MG63 (cell line): Measurements from ENCODE around the gene C1R. TPM values are rescaled to one million over a fixed set of nuclear protein-coding genes. Genes with fewer than 3 reads are reported as not detected.

Experiments used
- DNase-seq: peaks from one replicate; pipeline ENCODE4 v3.0.0-alpha.2; 2020
- H3K27me3 ChIP-seq: fragments of 250-450 bp; sonication (Bioruptor Pico); 2 replicates; pipeline ENCODE4 v1.5.1; 2020; ENCODE audit warnings: mild to moderate bottlenecking, moderate library complexity
- H3K36me3 ChIP-seq: fragments of 250-450 bp; sonication (Bioruptor Pico); 2 replicates; pipeline ENCODE4 v1.5.1; 2020; ENCODE audit warnings: mild to moderate bottlenecking, moderate library complexity
- H3K4me3 ChIP-seq: fragments of 250-450 bp; sonication (Bioruptor Pico); 2 replicates; pipeline ENCODE4 v1.5.1; 2020; ENCODE audit warnings: mild to moderate bottlenecking, moderate library complexity
- H3K9me3 ChIP-seq: fragments of 250-450 bp; sonication (Bioruptor Pico); 2 replicates; pipeline ENCODE4 v1.5.1; 2020; ENCODE audit warnings: mild to moderate bottlenecking, moderate library complexity
- total RNA-seq: library from RNA; depleted of rRNA; stranded (reverse); fragments of >200 nt; shearing (Covaris generic); gene quantifications from 2 replicates; pipeline ENCODE4 v1.2.3, GENCODE V29; 2014; ENCODE audit warnings: low replicate concordance; rRNA removed

Gene C1R
- 45.9 and 50.9 TPM in 2 replicates for total RNA-seq

DNA sequence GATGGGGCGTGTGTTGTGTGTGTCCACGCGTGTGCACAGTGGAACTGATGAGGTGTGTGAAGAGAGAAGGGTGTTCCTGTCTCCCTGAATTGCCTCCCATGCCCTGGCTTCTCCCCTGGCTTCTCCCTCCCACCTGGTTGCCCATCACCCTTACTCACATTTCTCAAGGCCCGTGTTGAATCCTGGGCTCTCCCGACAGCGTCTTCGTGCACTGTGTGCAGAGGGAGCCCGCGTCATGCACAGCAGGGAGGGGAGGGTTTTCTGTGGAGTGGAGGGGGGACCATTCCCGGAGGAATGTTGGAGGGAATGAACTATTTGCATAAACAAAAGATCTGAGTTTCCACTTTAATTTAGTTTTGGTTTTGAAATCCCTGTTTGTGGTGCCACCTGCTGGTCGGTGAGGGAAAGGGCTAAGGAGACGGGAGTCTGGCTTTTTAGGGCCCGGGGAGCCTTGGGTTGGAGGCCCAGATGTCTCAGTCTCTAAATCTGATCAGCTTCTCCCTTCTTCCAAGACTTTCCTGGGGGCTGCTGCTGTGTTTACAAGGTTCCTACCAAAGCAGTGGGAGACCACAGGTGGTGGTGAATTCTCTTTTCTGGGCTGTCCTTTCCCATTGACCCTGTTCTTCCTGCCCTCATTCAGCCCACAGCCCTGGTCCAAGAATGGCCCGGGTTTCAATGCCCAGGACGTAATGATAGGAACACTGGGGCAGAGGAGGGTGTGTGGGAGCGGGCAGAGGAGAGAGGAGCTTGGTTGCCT is at the start of gene C1R:
TSS of gene C1R (minus strand) at position 217 of the 757 bp plus-strand sequence. CDS start at position 160, 57 bp downstream.
- H3K36me3 ChIP-seq, result no peaks in the 10 kb centered on the region
- no peaks in the 10 kb centered on the region for H3K27me3 ChIP-seq
- no peaks in the 10 kb centered on the region for H3K9me3 ChIP-seq
- H3K4me3 ChIP-seq, result peak within 1 kb of the TSS; percentile 45
- peak; percentile 76 for DNase-seq

GRCh38 chr12:7141351-7142005 is 49.2 kb upstream of the C1R start:
- Histone ChIP-seq H3K36me3 (no peaks in the 10 kb centered on the region), H3K27me3 (no peaks in the 10 kb centered on the region), H3K9me3 (no peaks in the 10 kb centered on the region), H3K4me3 (no peak overlapping the region)
- no peak for DNase-seq

DNA sequence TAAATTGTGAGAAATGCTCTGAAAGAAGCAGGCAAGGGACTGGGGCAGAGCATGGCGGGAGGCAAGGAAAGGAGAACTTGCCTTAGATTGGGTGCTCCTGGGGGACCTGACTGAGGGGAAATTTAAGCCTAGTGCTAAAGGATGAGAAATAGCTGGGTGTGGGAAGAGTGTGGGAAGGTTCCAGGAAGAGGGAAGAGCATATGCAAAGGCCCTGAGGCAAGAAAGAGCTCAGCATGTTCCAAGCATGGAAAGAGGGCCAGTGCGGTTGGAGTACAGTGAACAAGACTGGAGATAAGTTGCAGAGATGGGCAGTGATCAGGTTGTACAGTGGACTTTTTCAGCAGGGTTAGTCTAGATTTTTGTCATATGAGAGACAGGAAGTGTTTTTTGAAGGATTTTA is 47.0 kb upstream of the C1R start:
- H3K4me3 ChIP-seq, result no peak overlapping the region
- no peak for DNase-seq
- no peaks in the 10 kb centered on the region for H3K36me3 ChIP-seq
- no peaks in the 10 kb centered on the region for H3K9me3 ChIP-seq
- H3K27me3 ChIP-seq, result no peaks in the 10 kb centered on the region

DNA sequence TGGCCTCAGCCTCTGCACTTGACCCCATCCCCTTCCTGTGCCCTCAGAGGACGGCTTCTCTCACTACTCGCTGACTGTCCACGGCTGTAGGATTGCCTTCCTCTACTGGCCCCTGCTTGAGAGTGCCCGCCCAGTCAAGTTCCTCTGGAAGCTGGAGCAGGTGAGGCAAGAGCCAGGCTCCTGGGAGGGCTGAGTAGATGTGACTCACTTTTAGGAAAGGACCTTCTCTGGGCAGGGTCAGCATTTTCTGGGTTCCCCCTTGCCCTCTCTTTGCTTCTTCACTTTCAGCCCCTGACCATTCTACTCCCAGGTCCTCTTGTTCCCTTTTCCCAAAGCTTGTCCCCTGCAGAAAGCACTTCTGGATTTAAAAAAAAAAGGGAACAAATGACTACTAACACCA is 45.7 kb upstream of the C1R start:
- H3K27me3 ChIP-seq, result no peaks in the 10 kb centered on the region
- no peak for DNase-seq
- H3K9me3 ChIP-seq, result no peaks in the 10 kb centered on the region
- no peak overlapping the region for H3K4me3 ChIP-seq
- no peaks in the 10 kb centered on the region for H3K36me3 ChIP-seq

DNA sequence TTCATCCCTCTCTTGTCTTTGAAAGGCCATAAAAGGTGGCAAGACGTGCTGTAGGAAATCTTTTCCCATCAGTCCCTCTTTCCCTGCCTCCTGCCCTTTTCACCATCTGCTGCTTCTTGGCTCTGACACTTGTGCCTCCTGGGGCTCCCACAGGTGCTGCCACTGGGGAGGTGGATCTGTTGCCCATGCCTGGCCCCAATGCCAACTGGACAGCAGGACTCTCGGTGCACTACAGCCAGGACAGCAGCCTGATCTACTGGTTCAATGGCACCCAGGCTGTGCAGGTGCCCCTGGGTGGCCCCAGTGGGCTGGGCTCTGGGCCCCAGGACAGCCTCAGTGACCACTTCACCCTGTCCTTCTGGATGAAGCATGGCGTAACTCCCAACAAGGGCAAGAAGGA is 44.4 kb upstream of the C1R start:
- DNase-seq, result no peak
- Histone ChIP-seq H3K27me3 (no peaks in the 10 kb centered on the region), H3K4me3 (no peak overlapping the region), H3K36me3 (no peaks in the 10 kb centered on the region), H3K9me3 (no peaks in the 10 kb centered on the region)

DNA sequence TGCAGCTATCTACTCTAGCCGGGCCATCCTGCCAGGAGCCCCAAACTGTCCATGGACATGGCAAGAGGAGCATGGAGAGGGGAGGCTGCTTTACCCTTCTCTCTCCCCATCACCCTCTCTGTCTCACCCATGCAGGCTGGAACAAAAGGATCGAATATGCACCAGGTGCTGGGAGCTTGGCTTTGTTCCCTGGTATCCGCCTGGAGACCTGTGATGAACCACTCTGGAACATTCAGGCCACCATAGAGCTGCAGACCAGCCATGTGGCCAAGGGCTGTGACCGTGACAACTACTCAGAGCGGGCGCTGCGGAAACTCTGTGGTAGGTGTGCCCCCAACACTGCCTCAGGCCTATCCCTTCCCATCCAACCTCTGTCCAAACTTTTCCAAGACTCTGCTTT is 43.8 kb upstream of the C1R start:
- Histone ChIP-seq H3K9me3 (no peaks in the 10 kb centered on the region), H3K36me3 (no peaks in the 10 kb centered on the region), H3K27me3 (0 out of 2 replicates have a peak, but pooled peaks cover 2% of the 10 kb centered on the region), H3K4me3 (no peak overlapping the region)
- DNase-seq, result no peak

- peaks cover 9% of the 10 kb centered on the region for H3K27me3 ChIP-seq
- H3K36me3 ChIP-seq, result no peaks in the 10 kb centered on the region
- H3K9me3 ChIP-seq, result no peaks in the 10 kb centered on the region
- no peak overlapping the region for H3K4me3 ChIP-seq
- no peak for DNase-seq
Observed at GRCh38 chr12:7134396-7135166, 42.3 kb upstream of the C1R start.

- H3K9me3 ChIP-seq, result no peaks in the 10 kb centered on the region
- H3K4me3 ChIP-seq, result no peak overlapping the region
- DNase-seq, result no peak
- H3K27me3 ChIP-seq, result peaks cover 15% of the 10 kb centered on the region
- H3K36me3 ChIP-seq, result no peaks in the 10 kb centered on the region
Observed at GRCh38 chr12:7131502-7131866, 39.2 kb upstream of the C1R start.

DNA sequence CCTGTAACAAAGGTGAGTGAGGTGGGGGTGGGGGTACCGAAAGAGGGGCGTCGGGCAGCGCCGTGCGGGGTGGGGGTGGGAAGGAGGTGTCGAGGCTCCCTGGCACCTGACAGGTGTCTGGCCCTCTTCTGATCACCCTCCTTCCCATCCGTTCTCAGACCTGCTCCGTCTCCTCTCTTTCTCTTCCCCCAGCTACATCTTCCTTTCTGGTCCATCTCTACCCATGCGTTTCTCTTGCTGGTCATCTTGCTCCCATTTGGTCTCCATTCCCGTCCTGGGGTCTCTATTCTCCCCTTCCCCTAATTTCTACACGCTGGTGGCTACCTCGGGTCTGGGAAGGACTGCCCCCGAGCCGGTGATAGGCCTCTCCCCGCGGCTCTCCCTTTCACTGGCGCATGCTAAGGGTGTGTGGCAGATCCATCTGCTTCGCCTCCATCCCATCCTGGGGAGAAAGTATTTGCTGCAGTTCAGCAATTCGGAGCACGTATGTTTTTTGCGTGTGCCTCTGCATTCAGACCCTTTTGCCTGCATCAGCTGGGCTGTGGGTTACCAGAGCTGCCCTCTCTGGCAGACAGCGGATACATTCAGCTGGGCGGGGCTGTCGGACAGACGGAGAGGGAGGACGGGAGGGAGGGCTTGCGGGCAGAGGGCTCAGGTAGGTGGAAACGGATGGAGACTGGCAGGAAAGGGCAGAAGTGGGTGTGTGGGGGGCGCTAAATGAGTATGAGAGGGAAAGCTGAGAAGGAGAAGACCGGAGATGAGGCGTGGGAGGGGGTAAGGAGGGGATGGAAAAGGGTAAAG is 38.7 kb upstream of the C1R start:
- Histone ChIP-seq H3K9me3 (no peaks in the 10 kb centered on the region), H3K4me3 (no peak overlapping the region), H3K27me3 (peaks cover 15% of the 10 kb centered on the region), H3K36me3 (no peaks in the 10 kb centered on the region)
- DNase-seq, result no peak

- H3K27me3 ChIP-seq, result peaks cover 15% of the 10 kb centered on the region
- peak; percentile 28 for DNase-seq
- H3K36me3 ChIP-seq, result no peaks in the 10 kb centered on the region
- H3K4me3 ChIP-seq, result peak within 1 kb of the TSS; percentile 24
- no peaks in the 10 kb centered on the region for H3K9me3 ChIP-seq
Observed at GRCh38 chr12:7129872-7130691, 37.8 kb upstream of the C1R start, which contains the start of gene CLSTN3. Gene CLSTN3, plus strand, starts transcription at chr12:7130371. Its CDS starts 278 bp downstream, at chr12:7130649.

- DNase-seq, result no peak
- H3K36me3 ChIP-seq, result no peaks in the 10 kb centered on the region
- peak overlapping the region; percentile 24 for H3K4me3 ChIP-seq
- peaks cover 15% of the 10 kb centered on the region for H3K27me3 ChIP-seq
- H3K9me3 ChIP-seq, result no peaks in the 10 kb centered on the region
Observed at GRCh38 chr12:7129287-7129871, 37.1 kb upstream of the C1R start.

- DNase-seq, result no peak
- peaks cover 15% of the 10 kb centered on the region for H3K27me3 ChIP-seq
- H3K4me3 ChIP-seq, result peak within 1 kb of the TSS; percentile 24
- no peaks in the 10 kb centered on the region for H3K36me3 ChIP-seq
- no peaks in the 10 kb centered on the region for H3K9me3 ChIP-seq
Observed at GRCh38 chr12:7128681-7129286, 36.5 kb upstream of the C1R start, which contains the start of gene RBP5. Gene RBP5, minus strand, starts transcription at chr12:7128889. Its CDS starts 114 bp downstream, at chr12:7128775.

DNA sequence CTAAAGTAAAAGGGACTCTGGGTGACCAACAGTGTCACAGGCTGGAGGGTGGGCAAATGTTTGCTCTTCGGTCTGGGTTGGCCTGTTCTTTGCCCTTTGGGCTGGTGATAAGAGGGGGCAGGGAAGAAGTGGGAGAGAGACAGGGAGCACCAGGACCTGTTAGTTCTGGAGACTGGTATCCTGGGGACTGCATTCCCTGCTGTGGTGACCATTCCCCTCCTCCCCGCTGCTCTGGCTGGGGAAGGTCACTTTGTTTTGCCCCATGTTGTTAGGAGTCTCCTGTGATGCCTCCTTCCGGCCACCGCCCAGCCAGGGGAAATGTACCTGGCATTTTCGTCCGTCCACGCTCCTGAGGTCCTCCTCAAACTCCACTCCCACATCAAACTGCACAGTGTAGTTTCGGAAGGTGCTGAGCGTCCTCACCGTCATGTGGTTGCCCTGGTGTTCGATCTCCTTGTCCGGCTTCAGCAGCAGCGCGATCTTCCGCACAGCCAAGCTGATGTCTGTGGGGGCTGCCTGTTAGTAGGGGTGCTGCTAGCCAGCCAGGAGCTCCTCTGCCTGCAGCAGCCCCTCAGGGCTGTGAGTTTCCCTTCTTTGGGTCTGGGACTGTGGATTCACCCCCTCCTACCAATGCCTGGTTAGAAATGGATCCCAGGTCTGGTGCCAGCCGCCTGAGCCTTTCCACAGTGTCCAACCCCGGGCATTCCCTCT is 35.8 kb upstream of the C1R start:
- H3K9me3 ChIP-seq, result no peaks in the 10 kb centered on the region
- DNase-seq, result no peak
- no peak overlapping the region for H3K4me3 ChIP-seq
- H3K36me3 ChIP-seq, result no peaks in the 10 kb centered on the region
- H3K27me3 ChIP-seq, result peaks cover 15% of the 10 kb centered on the region

DNA sequence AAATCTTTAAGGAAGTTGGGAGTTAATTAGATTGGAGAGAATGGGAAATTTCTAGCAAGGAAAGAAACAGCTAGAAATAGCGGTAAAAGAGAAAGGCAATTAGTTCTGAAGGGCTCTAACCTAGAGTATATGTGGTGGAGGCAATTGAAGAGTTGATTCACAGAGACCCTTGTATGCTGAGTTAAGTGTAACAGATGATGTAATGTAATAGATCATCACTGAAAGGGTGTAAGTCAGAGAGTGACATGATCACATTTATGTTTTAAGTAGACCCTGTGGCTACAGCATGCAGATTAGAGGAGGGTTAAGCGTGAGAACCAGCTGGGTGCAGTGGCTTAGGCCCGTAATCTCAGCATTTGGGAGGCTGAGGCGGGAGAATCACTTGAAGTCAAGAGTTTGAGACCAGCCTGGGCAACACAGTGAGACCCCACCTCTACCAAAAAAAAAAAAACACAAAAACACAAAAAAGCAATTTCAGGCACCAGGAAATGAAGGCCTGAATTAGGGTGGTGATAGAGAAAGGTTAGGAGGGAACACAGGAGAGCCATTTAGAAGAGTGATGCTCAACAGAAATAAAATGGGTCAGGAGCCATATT is 33.5 kb upstream of the C1R start:
- no peaks in the 10 kb centered on the region for H3K9me3 ChIP-seq

More for the DNA sequence above, 33.5 kb upstream of the C1R start:
- Histone ChIP-seq H3K27me3 (peaks cover 10% of the 10 kb centered on the region), H3K36me3 (no peaks in the 10 kb centered on the region), H3K4me3 (no peak overlapping the region)
- no peak for DNase-seq
